Left ventricle myocardium inferior (tissue), 1 donor: Measurements from ENCODE around the gene PHKB. TPM values are rescaled to one million over a fixed set of nuclear protein-coding genes. Genes with fewer than 3 reads are reported as not detected.
A peak's percentile ranks its signal among the peaks of the same experiment; 100 is the strongest.

Source experiments
- DNase-seq: peaks from one replicate; pipeline ENCODE4 v3.0.0-alpha.2; 2020
- H3K27ac ChIP-seq: fragments of 200-600 bp; replicated peaks from 2 replicates; pipeline ENCODE4 v1.8.0; 2021
- H3K27me3 ChIP-seq: fragments of 200-600 bp; 2 replicates; pipeline ENCODE4 v1.8.0; 2021; ENCODE audit warnings: low read depth
- H3K36me3 ChIP-seq: fragments of 200-600 bp; 2 replicates; pipeline ENCODE4 v1.8.0; 2021
- H3K4me1 ChIP-seq: fragments of 200-600 bp; 2 replicates; pipeline ENCODE4 v1.8.0; 2021
- H3K4me3 ChIP-seq: fragments of 200-600 bp; 2 replicates; pipeline ENCODE4 v1.8.0; 2021; ENCODE audit warnings: mild to moderate bottlenecking, moderate library complexity
- H3K9me3 ChIP-seq: fragments of 200-600 bp; replicated peaks from 2 replicates; pipeline ENCODE4 v1.8.0; 2021
- intact Hi-C: fragments of 100-400 bp; cut with micrococcal nuclease; formaldehyde crosslinking; loops from one replicate; pipeline ENCODE4 v1.11.0; 2022
- total RNA-seq: library from RNA; stranded (reverse); fragmentation: NEBNext Ultra II Directional; extraction: Animal tissue kit (Norgen Biotek cat#: 25700); gene quantifications from one replicate; pipeline ENCODE4 v1.2.1, GENCODE V29; 2021
- TF ChIP-seq, protein P1 (sequence below): fragments of 200-600 bp; IDR thresholded peaks from 2 replicates; pipeline ENCODE4 v1.8.0; 2021; ENCODE audit warnings: antibody characterized with exemption, mild to moderate bottlenecking, borderline replicate concordance
- donor health status: DM: no; HTN: yes; CAD: no; lungs with severe emphysema.

The PHKB gene
- total RNA-seq, 1 donor from 2014 or later = 63.2 TPM

DNA sequence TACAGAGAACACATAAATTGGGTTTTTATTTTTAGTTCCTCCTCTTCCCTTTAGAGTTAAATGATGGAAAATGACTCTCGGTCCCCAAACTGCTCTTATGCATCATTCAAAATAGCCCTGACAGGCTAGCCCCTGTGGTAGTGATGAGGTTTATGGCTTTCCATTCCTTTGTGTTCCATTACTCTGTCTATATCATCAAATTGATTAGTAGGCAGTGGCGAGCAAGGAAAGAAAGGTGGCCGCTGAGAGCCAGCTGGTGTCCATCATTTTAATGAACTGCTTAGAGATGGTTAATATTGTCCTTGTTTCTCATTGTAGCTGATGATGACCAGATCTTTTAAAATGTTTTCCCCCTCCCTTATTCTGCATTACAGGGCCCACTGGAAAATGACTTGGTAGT is 179.5 kb downstream of the PHKB start:
- Histone ChIP-seq H3K9me3 (no peaks in the 10 kb centered on the region), H3K27me3 (no peaks in the 10 kb centered on the region), H3K4me3 (no peak overlapping the region), H3K4me1 (peaks cover 30% of the 10 kb centered on the region), H3K36me3 (peaks cover 12% of the 10 kb centered on the region), H3K27ac (no peak overlapping the region)
- no peak for DNase-seq
- intact Hi-C loops = no loop called here
- TF ChIP-seq, protein P1, sequence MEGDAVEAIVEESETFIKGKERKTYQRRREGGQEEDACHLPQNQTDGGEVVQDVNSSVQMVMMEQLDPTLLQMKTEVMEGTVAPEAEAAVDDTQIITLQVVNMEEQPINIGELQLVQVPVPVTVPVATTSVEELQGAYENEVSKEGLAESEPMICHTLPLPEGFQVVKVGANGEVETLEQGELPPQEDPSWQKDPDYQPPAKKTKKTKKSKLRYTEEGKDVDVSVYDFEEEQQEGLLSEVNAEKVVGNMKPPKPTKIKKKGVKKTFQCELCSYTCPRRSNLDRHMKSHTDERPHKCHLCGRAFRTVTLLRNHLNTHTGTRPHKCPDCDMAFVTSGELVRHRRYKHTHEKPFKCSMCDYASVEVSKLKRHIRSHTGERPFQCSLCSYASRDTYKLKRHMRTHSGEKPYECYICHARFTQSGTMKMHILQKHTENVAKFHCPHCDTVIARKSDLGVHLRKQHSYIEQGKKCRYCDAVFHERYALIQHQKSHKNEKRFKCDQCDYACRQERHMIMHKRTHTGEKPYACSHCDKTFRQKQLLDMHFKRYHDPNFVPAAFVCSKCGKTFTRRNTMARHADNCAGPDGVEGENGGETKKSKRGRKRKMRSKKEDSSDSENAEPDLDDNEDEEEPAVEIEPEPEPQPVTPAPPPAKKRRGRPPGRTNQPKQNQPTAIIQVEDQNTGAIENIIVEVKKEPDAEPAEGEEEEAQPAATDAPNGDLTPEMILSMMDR = no peak

DNA sequence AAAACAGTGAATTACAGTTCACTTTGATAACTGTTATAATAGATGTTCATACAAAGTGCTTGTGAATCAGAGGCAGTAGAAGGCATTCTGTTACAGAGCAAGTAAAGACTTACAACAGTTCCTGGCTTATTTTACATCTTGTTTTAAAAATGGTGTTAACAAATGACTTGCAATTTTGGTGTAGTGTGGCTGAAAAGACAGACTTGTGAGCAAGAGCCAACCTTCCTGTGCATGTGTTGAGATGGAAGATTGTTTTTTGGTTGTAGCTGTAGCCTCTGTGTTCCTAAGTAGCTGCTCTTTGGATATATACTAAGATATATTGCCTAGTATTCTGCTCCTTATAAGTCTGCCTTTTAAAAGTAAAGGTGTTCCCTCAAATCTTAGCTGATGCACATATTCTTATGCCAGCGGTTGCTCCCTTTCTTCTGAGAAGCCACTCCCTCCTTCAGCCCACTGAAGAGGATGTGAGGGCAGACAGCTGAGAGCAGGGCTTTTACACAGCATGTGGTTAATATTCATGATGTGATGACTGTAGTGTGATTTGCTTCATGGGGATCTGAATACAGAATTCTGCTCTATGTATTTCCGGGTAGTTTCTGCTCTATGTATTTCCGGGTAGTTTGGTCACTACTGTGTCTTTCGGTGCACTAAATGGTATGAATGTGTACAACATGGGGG is 182.3 kb downstream of the PHKB start:
- intact Hi-C loops = no loop called here
- Histone ChIP-seq H3K27me3 (no peaks in the 10 kb centered on the region), H3K27ac (no peak overlapping the region), H3K36me3 (peaks cover 14% of the 10 kb centered on the region), H3K9me3 (no peaks in the 10 kb centered on the region), H3K4me3 (no peak overlapping the region), H3K4me1 (peaks cover 30% of the 10 kb centered on the region)
- TF ChIP-seq, protein P1 = no peak
- no peak for DNase-seq

DNA sequence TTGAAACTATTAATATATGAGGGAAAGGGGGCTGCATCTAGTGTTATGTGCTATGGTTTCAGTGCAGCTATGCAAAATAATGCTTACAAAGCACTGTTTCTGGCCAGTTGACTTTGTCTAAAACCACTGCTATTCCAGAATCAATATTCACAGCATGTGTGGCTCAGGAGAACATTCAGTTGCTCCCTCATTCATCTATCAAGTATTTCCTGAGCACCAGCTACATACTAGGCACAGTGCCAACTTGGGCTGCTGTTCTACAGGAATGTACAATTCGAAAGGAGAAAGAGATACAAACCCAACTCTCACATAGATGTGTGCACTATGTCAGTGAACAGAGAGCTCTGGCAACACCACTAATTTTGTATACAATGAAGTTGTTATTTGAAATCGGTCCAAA is 183.0 kb downstream of the PHKB start:
- DNase-seq = no peak
- peaks cover 30% of the 10 kb centered on the region for H3K4me1 ChIP-seq
- TF ChIP-seq, protein P1 = no peak
- intact Hi-C loops = no loop called here
- no peaks in the 10 kb centered on the region for H3K27me3 ChIP-seq
- H3K4me3 ChIP-seq = no peak overlapping the region
- H3K9me3 ChIP-seq = no peaks in the 10 kb centered on the region
- peaks cover 21% of the 10 kb centered on the region for H3K36me3 ChIP-seq
- H3K27ac ChIP-seq = peak overlapping the region; percentile 29

DNA sequence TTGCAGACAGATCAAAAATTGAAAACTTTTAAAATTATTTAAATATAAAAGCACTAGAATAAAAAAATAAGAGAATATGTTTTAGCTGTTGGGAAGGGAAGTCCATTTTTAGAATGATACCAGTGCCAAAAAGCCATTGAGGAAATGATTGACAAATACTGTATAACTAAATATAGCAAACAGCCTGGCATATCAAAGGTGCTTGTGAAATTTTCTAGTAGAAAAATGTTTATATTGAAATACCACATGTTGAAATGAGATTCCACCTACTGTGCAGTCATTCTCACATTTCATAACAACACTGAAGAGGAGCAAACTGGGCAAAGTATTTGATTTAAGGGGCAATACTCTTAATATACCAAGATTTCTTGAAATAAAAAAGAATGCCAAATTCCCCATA is 183.5 kb downstream of the PHKB start:
- no peak overlapping the region for H3K4me3 ChIP-seq
- no peaks in the 10 kb centered on the region for H3K27me3 ChIP-seq
- intact Hi-C loops = no loop called here
- H3K27ac ChIP-seq = peak overlapping the region; percentile 29
- peaks cover 30% of the 10 kb centered on the region for H3K4me1 ChIP-seq
- TF ChIP-seq, protein P1 = no peak
- H3K9me3 ChIP-seq = no peaks in the 10 kb centered on the region
- H3K36me3 ChIP-seq = peaks cover 26% of the 10 kb centered on the region
- DNase-seq = no peak

DNA sequence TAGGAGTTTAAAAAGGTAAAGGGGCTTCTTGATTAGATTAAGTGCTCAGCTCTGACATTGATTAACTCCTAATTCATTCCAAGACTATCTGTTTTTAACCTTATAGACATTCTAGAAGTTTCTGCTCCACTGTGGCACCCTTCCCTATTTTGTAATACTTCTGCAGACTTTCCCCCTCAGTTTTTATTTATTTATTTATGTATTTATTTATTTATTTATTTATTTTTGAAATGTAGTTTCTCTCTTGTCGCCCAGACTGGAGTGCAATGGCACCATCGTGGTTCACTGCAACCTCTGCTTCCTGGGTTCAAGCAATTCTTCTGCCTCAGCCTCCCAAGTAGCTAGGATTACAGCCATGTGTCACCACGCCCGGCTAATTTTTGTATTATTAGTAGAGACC is 185.8 kb downstream of the PHKB start:
- no peak for DNase-seq
- H3K27me3 ChIP-seq = no peaks in the 10 kb centered on the region
- no peaks in the 10 kb centered on the region for H3K9me3 ChIP-seq
- no peak overlapping the region for H3K27ac ChIP-seq
- H3K4me1 ChIP-seq = peaks cover 30% of the 10 kb centered on the region
- H3K4me3 ChIP-seq = no peak overlapping the region
- TF ChIP-seq, protein P1 = no peak
- intact Hi-C loops = no loop called here
- peaks cover 48% of the 10 kb centered on the region for H3K36me3 ChIP-seq
